NCI-H128 (cell line): Measurements from ENCODE around the gene RNF175.

ENCODE experiments used
- DNase-seq: peaks from one replicate; lab custom pipeline; 2025; ENCODE audit not compliant: unreplicated experiment; lab: John Stamatoyannopoulos, UW

Gene RNF175

GRCh38 chr4:153759407-153760316 is at the start of gene RNF175:
Gene RNF175, minus strand, starts transcription at chr4:153760024. Its CDS starts 162 bp downstream, at chr4:153759862.
- no peak for DNase-seq

GRCh38 chr4:153809307-153809706 is 49.5 kb upstream of the RNF175 start:
- DNase-seq: no peak

GRCh38 chr4:153808175-153808574 is 48.4 kb upstream of the RNF175 start:
- DNase-seq: no peak

GRCh38 chr4:153806073-153806472 is 46.2 kb upstream of the RNF175 start:
- DNase-seq: no peak

GRCh38 chr4:153804722-153805121 is 44.9 kb upstream of the RNF175 start:
- no peak for DNase-seq

- no peak for DNase-seq
Measured at GRCh38 chr4:153799694-153800074, 39.9 kb upstream of the RNF175 start.

GRCh38 chr4:153798901-153799693 is 39.3 kb upstream of the RNF175 start:
- no peak for DNase-seq

GRCh38 chr4:153798420-153798819 is 38.6 kb upstream of the RNF175 start:
- DNase-seq: no peak

- DNase-seq: no peak
Measured at GRCh38 chr4:153794006-153794405, 34.2 kb upstream of the RNF175 start.

GRCh38 chr4:153792618-153793247 is 32.9 kb upstream of the RNF175 start:
- no peak for DNase-seq

GRCh38 chr4:153791746-153792617 is 32.2 kb upstream of the RNF175 start:
- DNase-seq: no peak

- no peak for DNase-seq
Measured at GRCh38 chr4:153790962-153791551, 31.2 kb upstream of the RNF175 start.

GRCh38 chr4:153790500-153790865 is 30.7 kb upstream of the RNF175 start:
- no peak for DNase-seq

GRCh38 chr4:153789741-153790499 is 30.1 kb upstream of the RNF175 start:
- DNase-seq: no peak

- DNase-seq: no peak
Measured at GRCh38 chr4:153788413-153789276, 28.8 kb upstream of the RNF175 start, which contains the start of gene SFRP2. Gene SFRP2, minus strand, starts transcription at chr4:153789083. Its CDS starts 248 bp downstream, at chr4:153788835.

GRCh38 chr4:153788051-153788412 is 28.2 kb upstream of the RNF175 start:
- no peak for DNase-seq

- DNase-seq: no peak
Measured at GRCh38 chr4:153787575-153787974, 27.8 kb upstream of the RNF175 start.

- no peak for DNase-seq
Measured at GRCh38 chr4:153787061-153787560, 27.3 kb upstream of the RNF175 start.
